A673 (cell line): ENCODE measurements around the gene MICAL2. TPM values are rescaled to one million over a fixed set of nuclear protein-coding genes. Genes with fewer than 3 reads are reported as not detected.
"Not testable (repeated sequence)": the region's sequence is repeated elsewhere in the genome, so short reads cannot be mapped to it uniquely, and the experiment has no call there.

ENCODE experiments used
- BruUV-seq: library from RNA; stranded (reverse); fragments of 400-500 nt; replicated peaks from 2 replicates; lab custom pipeline; 2021; lab: Mats Ljungman, UMichigan
- CTCF ChIA-PET: fragments of 300-600 bp; sonication (Branson Sonifier 250); formaldehyde crosslinking; loops from one replicate; lab custom pipeline; 2022; ENCODE audit warnings: antibody characterized with exemption; lab: Charles Lee
- POLR2A ChIA-PET: fragments of 300-600 bp; sonication (Branson Sonifier 250); formaldehyde crosslinking; loops from one replicate; lab custom pipeline; 2022; ENCODE audit warnings: antibody characterized with exemption; ENCODE audit not compliant: low non-redundant PET; lab: Charles Lee
- DNase-seq: peaks from one replicate; pipeline ENCODE4 v3.0.0-alpha.2; 2015; ENCODE audit warnings: low spot score
- H3K27ac ChIP-seq: fragments of 200-600 bp; sonication (generic); 2 replicates; pipeline ENCODE4 v1.5.1; 2016; ENCODE audit warnings: mixed run types, low read depth, mild to moderate bottlenecking, mixed read lengths, antibody characterized with exemption, low read length; ENCODE audit not compliant: poor library complexity, severe bottlenecking
- H3K27me3 ChIP-seq: fragments of 200-600 bp; sonication (generic); replicated peaks from 2 replicates; pipeline ENCODE4 v1.6.1; 2017; ENCODE audit warnings: mixed run types, low read depth, mild to moderate bottlenecking, mixed read lengths, antibody characterized with exemption, low read length; ENCODE audit not compliant: insufficient read depth, poor library complexity
- H3K36me3 ChIP-seq: fragments of 200-600 bp; sonication (generic); 2 replicates; pipeline ENCODE4 v1.6.1; 2016; ENCODE audit warnings: mixed run types, mild to moderate bottlenecking, mixed read lengths, antibody characterized with exemption, low read length; ENCODE audit not compliant: insufficient read depth, poor library complexity, severe bottlenecking
- H3K4me1 ChIP-seq: fragments of 200-600 bp; sonication (generic); 2 replicates; pipeline ENCODE4 v1.6.1; 2017; ENCODE audit warnings: mixed run types, mild to moderate bottlenecking, mixed read lengths, antibody characterized with exemption, low read length; ENCODE audit not compliant: insufficient read depth, poor library complexity, severe bottlenecking
- H3K4me3 ChIP-seq: fragments of 200-600 bp; sonication (generic); 2 replicates; pipeline ENCODE4 v1.5.1; 2016; ENCODE audit warnings: low read depth, mixed run types, mild to moderate bottlenecking, mixed read lengths, low read length; ENCODE audit not compliant: poor library complexity, severe bottlenecking
- H3K9me3 ChIP-seq: fragments of 200-600 bp; sonication (generic); 2 replicates; pipeline ENCODE4 v1.6.1; 2016; ENCODE audit warnings: mixed run types, low read depth, mild to moderate bottlenecking, mixed read lengths, antibody characterized with exemption, low read length; ENCODE audit not compliant: poor library complexity, severe bottlenecking
- EZH2 ChIP-seq: fragments of 200-600 bp; sonication (generic); IDR thresholded peaks from 2 replicates; pipeline ENCODE4 v1.6.1; 2017; ENCODE audit warnings: borderline replicate concordance, low read depth, mild to moderate bottlenecking, mixed read lengths, antibody characterized with exemption, low read length; ENCODE audit not compliant: poor library complexity, severe bottlenecking
- intact Hi-C: fragments of 100-400 bp; cut with micrococcal nuclease; formaldehyde crosslinking; loops from one replicate; pipeline ENCODE4 v1.10.0; 2022; ENCODE audit not compliant: unreplicated experiment
- total RNA-seq: library from RNA; stranded (reverse); gene quantifications from 2 replicates; pipeline ENCODE4 v1.2.3, GENCODE V29; 2021
- TF ChIP-seq, protein P1 (sequence below): fragments of 300-800, 200-600 bp; sonication (generic); conservative IDR thresholded peaks from 2 replicates; pipeline ENCODE4 v1.5.1; 2017; ENCODE audit warnings: low read depth, mild to moderate bottlenecking, antibody characterized with exemption, low read length, moderate library complexity, mixed read lengths

MICAL2 gene
- total RNA-seq, 1 experiment from 2014 or later = 1.1 TPM

DNA sequence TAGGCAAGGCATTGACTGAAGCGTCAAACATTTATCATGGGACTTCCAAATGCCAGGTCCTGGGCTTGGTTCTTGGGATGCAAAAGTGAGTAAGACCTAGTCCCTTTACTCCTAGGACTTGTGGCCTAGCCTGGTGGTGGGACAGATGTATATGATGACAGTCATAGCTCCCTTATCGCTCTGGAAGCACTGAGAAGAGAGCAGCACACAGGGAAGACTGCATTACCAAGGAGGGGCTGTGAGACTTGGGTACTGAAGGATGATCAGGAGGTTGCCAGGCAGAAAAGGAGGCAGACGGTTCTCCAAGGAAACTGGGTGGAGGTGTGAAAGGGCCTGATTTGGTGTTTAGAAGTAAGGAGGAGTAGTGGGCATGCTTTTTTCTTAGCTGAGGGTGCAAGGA, 32.5 kb downstream of the MICAL2 start:
- no TSS peak for BruUV-seq
- intact Hi-C loops = no loop called here
- POLR2A ChIA-PET = no interaction called here

DNA sequence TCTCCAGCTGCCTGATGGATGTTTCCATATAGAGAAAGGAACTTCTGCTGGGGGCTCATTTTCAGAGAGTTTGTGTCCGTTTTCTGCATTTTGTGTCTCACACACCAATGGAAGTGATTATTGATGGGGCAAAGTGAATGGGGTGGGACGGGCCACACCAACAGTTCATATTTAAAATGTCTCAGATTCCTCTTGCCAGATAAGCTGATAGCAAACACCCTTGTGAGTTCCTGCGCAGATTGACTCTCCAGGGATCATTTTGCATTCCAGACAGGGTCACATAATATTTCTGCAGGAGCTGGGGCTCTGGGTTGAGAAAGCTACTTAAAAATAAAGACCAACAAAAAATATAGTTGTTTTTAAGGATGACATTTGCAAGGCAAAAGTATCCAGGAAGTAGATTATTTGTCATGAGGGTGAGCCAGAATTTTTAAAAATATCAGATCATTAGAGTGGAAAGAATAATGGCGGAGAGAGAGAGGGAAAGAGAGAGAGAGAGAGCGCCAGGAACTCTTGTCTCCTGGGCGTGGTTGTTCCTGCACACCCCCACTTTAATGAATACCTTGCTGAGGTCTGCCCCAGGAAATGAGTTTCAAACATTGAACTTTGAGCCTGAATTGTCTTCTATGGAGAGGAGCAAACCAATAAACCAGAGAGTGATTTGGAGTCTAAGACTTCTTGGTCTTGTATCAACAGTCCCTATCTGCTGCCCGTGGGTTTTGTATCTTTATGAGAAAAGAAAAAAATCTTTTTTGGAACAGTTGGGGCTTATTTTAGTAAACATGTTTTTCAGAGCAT, 33.3 kb downstream of the MICAL2 start:
- intact Hi-C loops = no loop called here
- ChIA-PET POLR2A (no interaction called here), CTCF (no interaction called here)
- no peak for TF ChIP-seq EZH2
- TF ChIP-seq, protein P1, sequence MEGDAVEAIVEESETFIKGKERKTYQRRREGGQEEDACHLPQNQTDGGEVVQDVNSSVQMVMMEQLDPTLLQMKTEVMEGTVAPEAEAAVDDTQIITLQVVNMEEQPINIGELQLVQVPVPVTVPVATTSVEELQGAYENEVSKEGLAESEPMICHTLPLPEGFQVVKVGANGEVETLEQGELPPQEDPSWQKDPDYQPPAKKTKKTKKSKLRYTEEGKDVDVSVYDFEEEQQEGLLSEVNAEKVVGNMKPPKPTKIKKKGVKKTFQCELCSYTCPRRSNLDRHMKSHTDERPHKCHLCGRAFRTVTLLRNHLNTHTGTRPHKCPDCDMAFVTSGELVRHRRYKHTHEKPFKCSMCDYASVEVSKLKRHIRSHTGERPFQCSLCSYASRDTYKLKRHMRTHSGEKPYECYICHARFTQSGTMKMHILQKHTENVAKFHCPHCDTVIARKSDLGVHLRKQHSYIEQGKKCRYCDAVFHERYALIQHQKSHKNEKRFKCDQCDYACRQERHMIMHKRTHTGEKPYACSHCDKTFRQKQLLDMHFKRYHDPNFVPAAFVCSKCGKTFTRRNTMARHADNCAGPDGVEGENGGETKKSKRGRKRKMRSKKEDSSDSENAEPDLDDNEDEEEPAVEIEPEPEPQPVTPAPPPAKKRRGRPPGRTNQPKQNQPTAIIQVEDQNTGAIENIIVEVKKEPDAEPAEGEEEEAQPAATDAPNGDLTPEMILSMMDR = no peak
- Histone ChIP-seq H3K4me1 (no peaks in the 10 kb centered on the region), H3K36me3 (no peaks in the 10 kb centered on the region), H3K4me3 (no peak overlapping the region), H3K9me3 (no peaks in the 10 kb centered on the region), H3K27me3 (no peaks in the 10 kb centered on the region), H3K27ac (no peak overlapping the region)
- no TSS peak for BruUV-seq
- no peak for DNase-seq

More for the DNA sequence above, 32.5 kb downstream of the MICAL2 start:
- TF ChIP-seq, protein P1 = no peak
- no peak for TF ChIP-seq EZH2
- Histone ChIP-seq H3K4me1 (no peaks in the 10 kb centered on the region), H3K27ac (no peak overlapping the region), H3K9me3 (no peaks in the 10 kb centered on the region), H3K27me3 (no peaks in the 10 kb centered on the region), H3K36me3 (no peaks in the 10 kb centered on the region), H3K4me3 (no peak overlapping the region)
- no peak for DNase-seq
- CTCF ChIA-PET = no interaction called here

DNA sequence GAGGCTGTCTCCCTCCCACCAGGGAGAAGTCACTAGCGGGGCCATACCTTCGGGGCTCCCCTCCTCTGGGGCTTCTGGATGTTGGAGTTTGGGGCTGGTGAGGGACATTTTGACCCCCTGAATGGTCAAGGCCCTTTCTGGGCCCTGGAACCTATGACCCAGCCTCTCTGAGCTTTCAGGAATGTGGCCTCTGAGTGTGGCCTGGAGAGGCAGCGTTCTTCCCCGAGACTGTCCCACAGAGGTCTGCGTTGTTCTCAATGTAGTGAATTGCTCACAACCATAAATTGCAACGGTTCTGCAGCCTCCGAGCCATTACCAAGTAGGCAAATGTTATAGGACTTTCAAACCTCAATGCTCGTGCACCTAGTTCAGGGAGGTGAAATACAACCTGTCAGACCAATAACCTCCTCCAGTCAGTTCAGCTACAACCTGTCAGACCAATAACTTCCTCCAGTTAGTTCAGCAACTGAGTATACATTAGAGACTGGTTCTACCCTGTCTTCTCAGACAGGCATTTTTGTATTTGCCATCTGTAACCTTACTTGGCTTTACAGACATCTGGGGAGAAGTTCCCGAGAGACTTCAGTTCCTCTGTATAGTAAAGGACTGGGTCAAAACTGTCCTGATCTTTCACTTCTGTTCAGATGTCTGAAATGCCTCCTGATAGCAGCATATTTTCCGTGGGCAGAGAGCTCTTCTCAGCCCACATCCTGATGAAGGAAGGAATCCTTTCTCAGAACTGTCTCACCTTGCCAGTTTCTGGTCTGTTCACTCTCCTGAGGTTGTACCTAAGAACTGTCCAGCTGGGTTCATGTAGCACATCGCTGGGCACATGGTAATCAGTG, 34.2 kb downstream of the MICAL2 start:
- Histone ChIP-seq H3K27ac (no peak overlapping the region), H3K27me3 (no peaks in the 10 kb centered on the region), H3K9me3 (no peaks in the 10 kb centered on the region), H3K36me3 (no peaks in the 10 kb centered on the region), H3K4me1 (no peaks in the 10 kb centered on the region), H3K4me3 (no peak overlapping the region)
- POLR2A ChIA-PET = no interaction called here
- intact Hi-C loops = no loop called here
- DNase-seq = no peak
- TF ChIP-seq EZH2 = no peak
- TF ChIP-seq, protein P1 = no peak
- CTCF ChIA-PET = no interaction called here
- no TSS peak for BruUV-seq

DNA sequence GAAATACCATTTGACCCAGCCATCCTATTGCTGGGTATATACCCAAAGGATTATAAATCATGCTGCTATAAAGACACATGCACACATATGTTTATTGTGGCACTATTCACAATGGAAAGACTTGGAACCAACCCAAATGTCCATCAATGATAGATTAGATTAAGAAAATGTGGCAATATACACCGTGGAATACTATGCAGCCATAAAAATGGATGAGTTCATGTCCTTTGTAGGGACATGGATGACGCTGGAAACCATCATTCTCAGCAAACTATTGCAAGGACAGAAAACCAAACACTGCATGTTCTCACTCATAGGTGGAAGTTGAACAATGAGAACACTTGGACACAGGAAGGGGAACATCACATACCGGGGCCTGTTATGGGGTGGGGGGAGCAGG, 36.3 kb downstream of the MICAL2 start:
- intact Hi-C loops, DNase-seq, H3K4me1 ChIP-seq, CTCF ChIA-PET, H3K36me3 ChIP-seq, H3K27me3 ChIP-seq, H3K27ac ChIP-seq, POLR2A ChIA-PET, BruUV-seq, H3K4me3 ChIP-seq, H3K9me3 ChIP-seq: not testable (repeated sequence)
